ENCODE results near the gene SNRK.

SNRK gene

DNA sequence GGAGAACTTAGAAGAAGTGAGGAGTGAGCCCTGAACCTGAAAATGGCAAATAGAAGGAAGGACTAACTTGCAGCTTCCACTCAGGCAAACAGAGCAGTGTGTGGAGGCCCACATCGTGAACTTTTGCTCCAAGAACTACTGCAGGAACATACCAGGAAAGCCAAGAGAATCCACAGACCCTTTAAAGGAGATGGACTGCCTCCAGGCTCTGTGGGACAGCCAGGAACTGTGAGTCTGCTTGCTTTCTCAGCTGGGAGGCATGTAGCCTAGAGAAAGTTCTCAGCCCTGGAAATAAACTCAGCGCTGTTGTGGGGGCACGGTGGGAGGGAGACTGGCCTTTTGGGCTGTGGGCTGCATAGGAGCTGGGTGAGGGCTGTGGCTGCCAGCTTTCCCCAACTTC, 93.0 kb downstream of the SNRK start:
- peaks cover 9 to 12% of the 10 kb centered on the region in 2 experiments for H3K4me1 ChIP-seq (ENCODE audit: control insufficient read depth in 1 of 2, insufficient read depth in 1 of 2, low read depth in 1 of 2, low read length in 1 of 2)
- no peaks in the 10 kb centered on the region for H3K9me3 ChIP-seq
- H3K27me3 ChIP-seq, result no peaks in the 10 kb centered on the region
- TF ChIP-seq, protein P1, sequence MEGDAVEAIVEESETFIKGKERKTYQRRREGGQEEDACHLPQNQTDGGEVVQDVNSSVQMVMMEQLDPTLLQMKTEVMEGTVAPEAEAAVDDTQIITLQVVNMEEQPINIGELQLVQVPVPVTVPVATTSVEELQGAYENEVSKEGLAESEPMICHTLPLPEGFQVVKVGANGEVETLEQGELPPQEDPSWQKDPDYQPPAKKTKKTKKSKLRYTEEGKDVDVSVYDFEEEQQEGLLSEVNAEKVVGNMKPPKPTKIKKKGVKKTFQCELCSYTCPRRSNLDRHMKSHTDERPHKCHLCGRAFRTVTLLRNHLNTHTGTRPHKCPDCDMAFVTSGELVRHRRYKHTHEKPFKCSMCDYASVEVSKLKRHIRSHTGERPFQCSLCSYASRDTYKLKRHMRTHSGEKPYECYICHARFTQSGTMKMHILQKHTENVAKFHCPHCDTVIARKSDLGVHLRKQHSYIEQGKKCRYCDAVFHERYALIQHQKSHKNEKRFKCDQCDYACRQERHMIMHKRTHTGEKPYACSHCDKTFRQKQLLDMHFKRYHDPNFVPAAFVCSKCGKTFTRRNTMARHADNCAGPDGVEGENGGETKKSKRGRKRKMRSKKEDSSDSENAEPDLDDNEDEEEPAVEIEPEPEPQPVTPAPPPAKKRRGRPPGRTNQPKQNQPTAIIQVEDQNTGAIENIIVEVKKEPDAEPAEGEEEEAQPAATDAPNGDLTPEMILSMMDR (IDR thresholded peaks at IDR 0.05), result no peak
- peak overlapping the region; percentile 64 for H3K27ac ChIP-seq
- H3K36me3 ChIP-seq, result no peaks in the 10 kb centered on the region
- H3K4me3 ChIP-seq (ENCODE audit: low read depth in 1 of 2, low read length in 1 of 2), result no peak overlapping the region

DNA sequence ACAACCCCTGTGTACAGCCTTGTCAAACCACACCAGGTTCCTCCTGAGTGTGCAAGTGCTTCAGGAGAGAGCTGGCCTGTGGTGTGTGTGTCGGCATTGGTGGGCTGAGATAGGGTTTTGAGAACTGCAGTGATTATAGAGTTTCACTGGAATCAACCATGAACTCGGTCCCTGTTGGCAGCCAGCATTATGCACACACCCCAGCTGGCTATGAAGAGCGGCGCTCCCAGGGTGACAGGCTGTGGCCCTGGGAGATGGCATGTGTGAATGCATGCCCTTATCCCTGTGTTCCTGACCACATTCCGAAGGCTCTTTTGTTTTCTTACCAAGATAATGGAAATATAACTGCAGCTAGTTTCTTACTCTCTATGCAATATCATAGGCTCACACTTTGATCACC, 101.8 kb downstream of the SNRK start:
- no peaks in the 10 kb centered on the region for H3K36me3 ChIP-seq
- H3K27ac ChIP-seq, result peak overlapping the region; percentile 99
- H3K27me3 ChIP-seq, result no peaks in the 10 kb centered on the region
- H3K4me1 ChIP-seq (ENCODE audit: control insufficient read depth in 1 of 2, insufficient read depth in 1 of 2, low read depth in 1 of 2, low read length in 1 of 2), result peaks cover 49 to 63% of the 10 kb centered on the region in 2 experiments
- no peak overlapping the region for H3K4me3 ChIP-seq (ENCODE audit: low read depth in 1 of 2, low read length in 1 of 2)
- TF ChIP-seq, protein P1 (IDR thresholded peaks at IDR 0.05), result no peak
- H3K9me3 ChIP-seq, result no peaks in the 10 kb centered on the region

DNA sequence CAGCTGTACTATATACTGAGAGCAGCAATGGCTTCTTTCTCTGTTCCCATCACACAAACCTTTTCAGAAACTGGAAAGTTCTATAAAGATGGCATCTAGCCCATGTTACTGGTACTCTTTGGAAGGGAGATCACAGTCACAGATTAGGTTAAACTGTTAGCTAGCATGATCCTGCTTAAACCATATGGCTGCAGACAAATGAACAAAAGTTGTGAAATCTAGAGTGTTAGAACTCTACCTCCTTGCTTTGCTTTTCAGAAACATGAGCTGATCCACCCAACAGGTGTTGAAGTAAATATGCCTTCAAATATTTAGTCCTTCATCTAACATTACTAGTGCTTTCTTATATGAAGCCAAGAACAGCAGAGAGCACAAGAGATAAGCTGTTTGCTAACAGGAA, 102.6 kb downstream of the SNRK start:
- TF ChIP-seq, protein P1 (IDR thresholded peaks at IDR 0.05), result no peak

DNA sequence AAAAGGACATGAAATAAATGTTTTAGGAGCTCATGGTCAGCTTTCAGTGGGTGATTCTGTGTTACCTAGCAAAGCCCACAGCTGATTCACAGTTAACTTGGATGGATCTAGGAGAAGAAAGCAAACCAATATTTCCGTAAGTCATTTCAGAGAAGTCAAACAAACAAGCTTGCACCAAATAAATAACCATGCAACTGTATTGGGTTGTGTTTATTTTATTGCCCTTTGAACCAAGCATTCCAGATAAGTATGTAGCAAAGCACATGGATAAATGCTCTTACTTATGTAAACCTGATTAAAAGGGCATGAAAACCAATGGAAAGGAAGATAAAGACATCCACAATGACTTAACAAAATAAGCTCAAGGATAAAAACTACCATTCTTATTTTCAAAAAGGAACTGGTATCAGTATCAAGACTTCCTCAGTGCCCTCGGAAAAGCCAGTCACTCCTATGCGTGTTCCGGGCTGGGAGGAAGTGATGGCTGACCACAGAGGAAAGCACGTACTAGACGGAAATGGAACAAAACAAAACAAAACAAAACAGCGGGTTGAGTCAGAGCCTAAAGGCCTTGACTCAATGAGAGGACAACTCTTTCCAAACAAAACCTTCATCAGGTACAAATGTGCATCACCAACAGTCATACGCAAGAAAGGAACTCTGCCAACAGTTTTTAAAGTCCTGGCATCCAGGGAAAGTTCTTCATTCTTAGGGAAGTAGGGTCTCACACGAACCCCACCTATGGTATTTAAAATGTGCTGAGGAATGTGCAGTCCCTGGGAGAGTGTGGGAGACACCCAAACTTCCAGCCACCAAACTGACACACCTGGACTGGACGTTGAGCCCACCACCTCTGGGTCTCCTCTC, 103.3 kb downstream of the SNRK start:
- Histone ChIP-seq H3K36me3 (no peaks in the 10 kb centered on the region), H3K4me1 (ENCODE audit: control insufficient read depth in 1 of 2, insufficient read depth in 1 of 2, low read depth in 1 of 2, low read length in 1 of 2) (peaks cover 58 to 71% of the 10 kb centered on the region in 2 experiments), H3K4me3 (ENCODE audit: low read depth in 1 of 2, low read length in 1 of 2) (peak overlapping the region; percentile 40 to 42), H3K9me3 (no peaks in the 10 kb centered on the region), H3K27me3 (no peaks in the 10 kb centered on the region), H3K27ac (peak overlapping the region; percentile 99)
- TF ChIP-seq, protein P1 (IDR thresholded peaks at IDR 0.05), result peak; percentile 16

More for the DNA sequence above, 102.6 kb downstream of the SNRK start:
- H3K27me3 ChIP-seq, result no peaks in the 10 kb centered on the region
- peaks cover 55 to 69% of the 10 kb centered on the region in 2 experiments for H3K4me1 ChIP-seq (ENCODE audit: control insufficient read depth in 1 of 2, insufficient read depth in 1 of 2, low read depth in 1 of 2, low read length in 1 of 2)
- no peaks in the 10 kb centered on the region for H3K9me3 ChIP-seq
- peak overlapping the region; percentile 99 for H3K27ac ChIP-seq
- peak overlapping the region in 1 of 2 experiments; percentile 37 for H3K4me3 ChIP-seq (ENCODE audit: low read depth in 1 of 2, low read length in 1 of 2)
- H3K36me3 ChIP-seq, result no peaks in the 10 kb centered on the region

DNA sequence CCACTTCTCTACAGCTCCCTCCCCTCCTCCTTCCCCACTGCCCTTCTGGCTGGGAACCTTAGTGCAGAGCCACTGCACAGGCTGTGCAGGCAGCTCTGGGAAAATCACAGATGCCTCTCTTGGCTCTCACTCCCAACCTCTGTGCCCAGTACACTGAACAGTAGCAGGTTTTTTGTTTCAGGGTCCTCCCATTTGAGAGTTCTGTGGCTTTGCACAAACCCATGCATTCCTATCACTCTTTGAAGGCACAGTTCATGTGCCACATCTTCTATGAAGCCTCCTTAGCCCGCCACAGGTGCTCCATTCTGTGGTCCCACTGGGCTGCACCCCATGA, 103.9 kb downstream of the SNRK start:
- Histone ChIP-seq H3K4me1 (ENCODE audit: control insufficient read depth in 1 of 2, insufficient read depth in 1 of 2, low read depth in 1 of 2, low read length in 1 of 2) (peaks cover 58 to 71% of the 10 kb centered on the region in 2 experiments), H3K36me3 (no peaks in the 10 kb centered on the region), H3K27ac (peak overlapping the region; percentile 99), H3K4me3 (ENCODE audit: low read depth in 1 of 2, low read length in 1 of 2) (peak overlapping the region; percentile 40 to 42), H3K27me3 (no peaks in the 10 kb centered on the region), H3K9me3 (no peaks in the 10 kb centered on the region)
- TF ChIP-seq, protein P1 (IDR thresholded peaks at IDR 0.05), result no peak

All from neutrophil (primary cell).